22Rv1 (cell line): Measurements from ENCODE around the gene UNC5C.

Experiments
- H3K27ac ChIP-seq: fragments of 450-650 bp; 2 replicates; pipeline ENCODE4 v1.5.1; 2017
- CTCF ChIP-seq: fragments of 450-650 bp; IDR thresholded peaks from 2 replicates; pipeline ENCODE4 v1.5.1; 2017; ENCODE audit warnings: mild to moderate bottlenecking
- ZFX ChIP-seq: fragments of 450-650 bp; IDR thresholded peaks from 2 replicates; pipeline ENCODE4 v1.6.1; 2017; ENCODE audit warnings: antibody characterized with exemption, borderline replicate concordance

Gene UNC5C

DNA sequence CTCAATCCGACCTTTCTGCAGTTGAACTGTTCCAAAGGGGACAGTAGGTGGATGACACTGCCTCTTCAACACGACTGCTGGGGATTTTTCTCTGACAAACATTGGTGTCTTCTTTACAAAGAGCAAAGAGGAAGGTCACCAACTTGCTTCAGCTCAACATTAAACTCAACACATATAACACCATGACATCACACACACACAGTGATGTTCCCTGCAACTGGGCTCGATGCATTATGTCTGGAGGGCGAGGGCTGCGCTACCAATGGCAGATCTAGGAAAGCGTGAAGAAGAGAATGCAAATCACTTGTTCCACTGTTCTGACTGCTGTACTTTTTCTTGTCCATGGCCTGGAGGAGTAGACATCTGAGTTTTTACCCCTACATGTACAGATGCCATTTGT, 385.9 kb downstream of the UNC5C start:
- TF ChIP-seq CTCF, result no peak
- no peak for TF ChIP-seq ZFX
- H3K27ac ChIP-seq, result no peak overlapping the region

DNA sequence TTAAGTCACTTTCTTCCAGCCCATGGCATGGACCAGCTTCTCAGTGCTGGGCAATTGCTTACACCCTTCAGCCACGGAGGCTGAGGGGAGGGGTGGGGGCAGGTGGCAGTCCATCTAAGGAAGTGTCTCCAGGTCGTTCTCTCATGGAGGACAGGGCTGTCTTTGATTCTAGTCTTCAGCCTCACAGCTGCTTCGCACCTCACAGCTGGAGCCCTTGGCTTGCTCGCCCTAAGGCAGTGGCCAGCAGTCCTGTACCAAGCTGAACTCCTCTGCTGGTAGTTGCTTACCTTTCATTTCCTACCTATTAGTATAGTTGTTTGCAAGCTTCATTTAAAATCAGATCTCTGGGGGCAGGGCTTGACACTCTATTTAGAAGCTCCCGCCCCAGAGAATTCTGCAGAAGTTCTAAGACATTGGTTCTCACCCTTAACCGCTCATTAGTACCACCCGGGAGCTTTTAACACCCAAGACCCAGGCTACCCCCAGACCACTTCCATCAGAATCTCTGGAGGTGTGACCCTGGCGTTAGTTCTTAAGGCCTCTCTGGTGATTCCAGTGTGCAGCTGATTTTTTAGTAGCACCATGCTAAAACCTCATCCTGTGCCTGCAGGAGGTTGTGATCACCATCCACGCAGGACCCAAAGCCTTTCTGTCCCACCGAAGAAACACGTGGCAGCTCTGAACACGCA, 386.8 kb downstream of the UNC5C start:
- no peak for TF ChIP-seq ZFX
- TF ChIP-seq CTCF, result no peak
- H3K27ac ChIP-seq, result no peak overlapping the region

- TF ChIP-seq ZFX (no peak), CTCF (no peak)
- H3K27ac ChIP-seq, result no peak overlapping the region
These were observed 389.4 kb downstream of the UNC5C start for GRCh38 chr4:95159384-95159783.

DNA sequence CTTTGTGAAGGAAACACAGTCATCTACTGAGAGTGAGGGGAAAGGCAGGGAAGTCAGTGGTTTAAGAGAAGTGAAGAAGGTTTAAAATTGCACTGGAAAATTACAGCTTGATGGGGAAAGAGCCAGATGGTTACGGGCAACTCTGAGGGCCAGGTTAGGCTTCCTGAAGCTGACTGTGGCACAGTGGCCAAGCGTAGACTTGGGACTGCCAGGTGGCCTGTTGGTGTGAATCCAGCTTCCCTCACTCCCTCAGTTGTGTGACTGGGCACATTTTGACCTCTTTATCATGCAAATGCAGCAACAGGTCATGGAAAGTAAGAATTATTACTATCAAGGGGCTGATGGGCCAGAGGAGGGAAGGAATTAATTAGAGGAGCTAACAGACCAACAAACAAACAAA, 390.1 kb downstream of the UNC5C start:
- H3K27ac ChIP-seq, result no peak overlapping the region
- no peak for TF ChIP-seq CTCF

- no peak overlapping the region for H3K27ac ChIP-seq
- TF ChIP-seq ZFX, result no peak
- TF ChIP-seq CTCF, result no peak
These were observed 390.7 kb downstream of the UNC5C start for GRCh38 chr4:95158045-95158444.

GRCh38 chr4:95157596-95157995, 391.2 kb downstream of the UNC5C start:
- H3K27ac ChIP-seq, result no peak overlapping the region
- no peak for TF ChIP-seq ZFX

- TF ChIP-seq ZFX, result no peak
- peak; percentile 39 for TF ChIP-seq CTCF
- no peak overlapping the region for H3K27ac ChIP-seq
These were observed 392.4 kb downstream of the UNC5C start for GRCh38 chr4:95156452-95156765.

GRCh38 chr4:95155759-95156451, 392.9 kb downstream of the UNC5C start:
- peak; percentile 74 for TF ChIP-seq CTCF
- TF ChIP-seq ZFX, result no peak
- no peak overlapping the region for H3K27ac ChIP-seq
